Measurements from ENCODE around the gene KRTAP5-5.
"Not testable (repeated sequence)": the region's sequence is repeated elsewhere in the genome, so short reads cannot be mapped to it uniquely, and the experiment has no call there.

Gene KRTAP5-5

DNA sequence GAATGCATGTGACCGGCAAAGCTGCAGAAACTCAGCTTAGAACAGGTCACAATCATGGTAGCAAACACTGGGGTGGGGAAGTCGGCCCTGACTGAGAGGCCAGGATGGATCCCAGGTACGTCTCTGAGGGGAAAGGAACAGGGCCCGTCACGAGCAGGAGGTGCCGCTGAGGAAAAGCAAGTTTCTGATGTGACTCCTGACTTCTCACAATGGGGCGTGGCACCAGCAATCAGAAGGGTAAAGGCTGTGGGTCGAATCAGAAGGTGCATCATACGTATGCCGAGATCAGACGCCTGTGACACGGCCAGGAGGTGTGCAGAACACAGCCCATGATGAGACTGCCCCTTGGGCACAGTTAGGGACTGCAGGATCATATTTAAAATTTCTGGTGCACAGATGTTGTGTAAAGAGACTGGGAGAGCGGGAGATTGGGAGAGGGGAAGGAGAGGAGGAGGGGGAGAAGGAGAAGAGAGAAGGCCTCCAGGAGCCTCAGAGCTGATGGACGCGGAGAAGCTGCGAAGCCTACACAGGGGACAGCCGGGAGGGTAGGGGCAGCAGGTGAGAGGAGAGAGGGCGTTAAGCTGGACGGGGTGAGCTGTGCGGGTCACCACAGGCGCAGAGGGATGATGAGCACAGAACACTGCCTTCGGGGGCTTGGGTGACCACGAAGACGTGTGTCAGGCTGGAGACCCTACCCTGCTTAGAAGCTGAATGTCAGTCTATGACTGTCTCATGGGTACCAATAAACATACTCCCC lies 30.7 kb downstream of the KRTAP5-5 start:
- no peak for DNase-seq

- not testable (repeated sequence) for DNase-seq
These were observed 32.1 kb downstream of the KRTAP5-5 start for GRCh38 chr11:1661454-1662269.

DNA sequence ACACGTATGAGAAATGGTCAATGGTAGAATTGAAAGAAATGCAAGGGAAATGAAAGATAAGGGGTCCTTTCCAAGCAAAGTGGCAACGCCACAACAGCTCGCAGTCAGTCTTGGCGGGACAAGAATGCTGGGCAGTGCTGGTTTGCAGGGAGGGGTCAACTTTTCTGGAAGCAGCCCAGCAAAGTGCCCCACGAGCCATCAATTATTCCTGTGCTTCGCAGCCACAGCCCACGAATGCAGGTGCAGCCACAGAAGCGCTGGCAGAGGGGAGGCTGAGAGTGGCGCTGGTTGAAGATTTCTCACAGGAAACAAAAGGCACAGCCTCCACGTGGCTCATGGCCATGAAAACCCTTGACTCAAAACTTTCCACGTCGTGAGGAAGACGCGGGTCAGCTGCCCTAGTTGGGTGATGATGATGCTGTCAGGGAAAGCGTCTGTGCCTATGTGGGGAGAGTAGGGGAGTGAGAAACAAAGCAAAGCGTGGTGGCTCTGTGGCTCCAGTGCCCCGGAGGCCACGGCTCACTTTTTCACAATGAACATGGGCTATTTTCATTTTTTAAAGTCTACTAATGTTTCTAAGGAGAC lies 33.2 kb downstream of the KRTAP5-5 start:
- not testable (repeated sequence) for DNase-seq

DNA sequence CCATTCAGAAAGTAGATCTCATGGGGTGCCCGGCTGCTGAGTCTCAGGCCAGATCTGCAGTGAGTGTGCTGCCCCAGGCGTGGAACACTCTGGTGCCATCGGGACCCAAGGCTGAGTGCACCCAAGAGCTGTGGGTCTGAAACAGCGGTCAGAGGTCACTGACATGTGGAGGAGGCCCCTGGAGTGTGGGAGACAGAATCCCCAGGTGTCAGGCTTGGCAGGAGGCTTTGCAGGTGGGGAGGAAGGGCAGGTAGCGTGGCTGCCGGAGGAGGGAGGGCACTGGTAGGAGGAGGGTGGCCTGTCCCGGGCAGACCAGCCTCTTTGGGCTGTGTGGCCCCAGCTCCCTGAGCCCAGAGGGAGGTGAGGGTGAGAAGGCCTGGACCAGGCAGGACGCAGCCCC lies 35.7 kb downstream of the KRTAP5-5 start:
- no peak for DNase-seq

DNA sequence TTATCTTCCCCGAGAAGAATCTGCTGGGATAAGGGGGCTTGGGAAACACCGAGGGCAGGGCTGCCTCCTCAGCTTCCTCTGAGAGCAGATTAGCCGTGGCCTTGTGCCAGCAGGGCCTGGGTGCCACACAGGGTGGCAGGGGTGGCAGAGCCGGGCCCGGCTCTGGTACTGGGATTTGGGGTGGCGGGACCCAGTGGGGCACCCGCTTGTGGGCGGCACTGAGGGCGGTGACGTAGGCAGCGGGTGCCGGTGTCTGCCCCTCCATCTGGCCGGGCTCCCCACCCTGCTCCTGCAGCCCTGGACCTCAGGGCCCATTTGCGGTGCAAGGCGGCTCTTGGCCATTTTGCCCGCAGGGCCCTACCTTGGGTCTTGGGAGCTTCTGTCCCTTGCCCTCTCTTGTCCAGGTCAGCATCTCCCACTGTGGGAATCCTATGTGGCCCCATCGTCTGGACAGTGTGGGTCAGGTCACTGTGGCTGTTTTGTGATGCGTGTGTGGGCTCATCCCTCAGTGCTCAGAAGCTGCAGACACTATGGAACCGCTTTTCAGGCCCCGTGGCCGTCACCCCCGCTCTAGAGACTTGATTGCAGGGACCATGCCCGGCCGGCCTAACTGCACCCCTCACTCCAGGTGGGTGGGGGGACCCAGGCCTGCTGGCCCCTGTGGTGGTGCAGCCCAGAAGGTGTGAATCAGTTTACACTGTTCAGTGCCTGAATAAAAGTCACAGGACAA lies 37.7 kb downstream of the KRTAP5-5 start:
- DNase-seq, result no peak

- no peak for DNase-seq
These were observed 38.3 kb downstream of the KRTAP5-5 start for GRCh38 chr11:1667906-1668305.

DNA sequence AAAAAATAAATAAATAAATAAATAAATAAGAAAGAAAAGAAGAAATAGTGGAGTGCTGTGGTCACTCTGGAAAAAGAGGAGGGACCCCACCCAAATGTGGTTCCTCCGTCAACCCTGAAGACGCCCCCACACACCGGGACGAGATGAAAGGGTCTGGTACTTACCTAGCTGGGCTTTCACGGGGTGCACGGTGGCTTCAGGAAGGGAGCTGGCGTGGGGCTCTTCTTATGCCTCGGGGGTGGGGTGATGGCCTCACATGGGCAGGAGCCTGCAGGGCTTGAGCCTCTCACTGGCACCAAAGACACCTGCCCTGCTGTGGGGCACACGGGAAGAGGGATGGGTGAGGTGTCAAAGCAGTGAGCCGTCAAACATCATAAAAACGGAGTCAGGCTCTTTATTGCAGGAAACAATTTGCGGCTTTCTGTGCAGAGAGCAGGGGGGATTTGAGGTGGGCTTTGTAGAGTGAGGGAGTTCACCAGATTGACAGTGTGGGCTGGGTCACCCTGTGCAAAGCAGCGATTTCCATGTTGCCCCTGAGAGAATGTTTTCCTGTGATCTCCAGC lies 39.4 kb downstream of the KRTAP5-5 start:
- no peak for DNase-seq

DNA sequence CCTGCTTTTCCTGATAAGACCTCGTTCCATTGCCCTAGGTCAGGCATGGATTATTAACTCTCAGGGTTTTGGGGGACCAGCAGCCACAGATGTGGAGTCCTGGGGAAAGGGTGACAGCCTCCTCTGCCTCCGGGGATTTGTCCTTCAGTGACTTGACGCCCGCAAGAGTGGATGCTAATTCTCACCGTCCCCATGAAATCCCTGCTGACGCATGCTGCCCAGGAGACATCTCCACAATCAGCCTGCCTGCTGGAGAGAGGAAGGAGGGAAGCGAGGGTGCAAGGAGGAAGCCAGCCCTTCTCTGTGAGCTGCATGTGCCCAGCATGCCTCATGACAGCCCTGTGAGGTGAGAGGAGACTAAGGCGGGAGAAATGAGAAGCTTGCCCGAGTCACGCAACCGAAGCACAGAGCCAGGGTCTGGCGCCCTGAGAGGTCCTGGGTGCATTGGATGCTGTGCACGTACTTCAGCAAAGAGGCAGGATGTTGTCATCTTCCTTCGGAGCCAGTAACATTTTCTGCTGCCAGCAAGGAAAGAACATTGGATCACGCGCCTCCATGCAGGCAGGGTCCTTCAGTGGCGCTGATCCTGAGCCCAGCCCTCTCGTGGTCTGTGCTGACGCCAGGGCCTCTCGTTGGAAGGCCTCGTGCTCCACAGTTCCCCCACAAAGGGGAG lies 40.1 kb downstream of the KRTAP5-5 start:
- DNase-seq, result no peak

DNA sequence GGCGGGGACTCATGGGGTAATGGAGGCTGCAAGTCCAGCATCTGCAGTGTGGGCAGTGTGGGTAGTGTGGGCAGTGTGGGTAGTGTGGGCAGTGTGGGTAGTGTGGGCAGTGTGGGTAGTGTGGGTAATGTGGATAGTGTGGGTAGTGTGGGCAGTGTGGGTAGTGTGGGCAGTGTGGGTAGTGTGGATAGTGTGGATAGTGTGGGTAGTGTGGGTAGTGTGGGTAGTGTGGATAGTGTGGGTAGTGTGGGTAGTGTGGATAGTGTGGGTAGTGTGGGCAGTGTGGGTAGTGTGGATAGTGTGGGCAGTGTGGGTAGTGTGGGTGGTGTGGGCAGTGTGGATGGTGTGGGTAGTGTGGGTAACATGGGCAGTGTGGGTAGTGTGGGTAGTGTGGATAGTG lies 40.9 kb downstream of the KRTAP5-5 start:
- not testable (repeated sequence) for DNase-seq

DNA sequence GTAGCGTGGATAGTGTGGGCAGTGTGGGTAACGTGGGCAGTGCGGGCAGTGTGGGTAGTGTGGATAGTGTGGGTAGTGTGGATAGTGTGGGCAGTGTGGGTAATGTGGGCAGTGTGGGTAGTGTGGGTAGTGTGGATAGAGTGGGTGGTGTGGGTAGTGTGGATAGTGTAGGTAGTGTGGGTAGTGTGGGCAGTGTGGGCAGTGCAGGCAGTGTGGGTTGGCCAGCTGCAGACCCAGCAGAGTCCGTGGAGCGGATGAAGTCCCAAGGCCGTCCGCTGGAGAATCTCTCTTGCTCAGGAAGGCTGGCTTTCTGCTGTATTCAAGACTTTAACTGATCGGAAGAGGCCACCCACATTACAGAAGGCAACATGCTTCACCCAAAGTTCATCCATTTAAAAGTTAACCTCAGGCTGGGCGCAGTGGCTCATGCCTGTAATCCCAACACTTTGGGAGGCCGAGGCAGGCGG lies 41.4 kb downstream of the KRTAP5-5 start:
- DNase-seq, result no peak

GRCh38 chr11:1671658-1672057 lies 42.1 kb downstream of the KRTAP5-5 start:
- DNase-seq, result no peak

DNA sequence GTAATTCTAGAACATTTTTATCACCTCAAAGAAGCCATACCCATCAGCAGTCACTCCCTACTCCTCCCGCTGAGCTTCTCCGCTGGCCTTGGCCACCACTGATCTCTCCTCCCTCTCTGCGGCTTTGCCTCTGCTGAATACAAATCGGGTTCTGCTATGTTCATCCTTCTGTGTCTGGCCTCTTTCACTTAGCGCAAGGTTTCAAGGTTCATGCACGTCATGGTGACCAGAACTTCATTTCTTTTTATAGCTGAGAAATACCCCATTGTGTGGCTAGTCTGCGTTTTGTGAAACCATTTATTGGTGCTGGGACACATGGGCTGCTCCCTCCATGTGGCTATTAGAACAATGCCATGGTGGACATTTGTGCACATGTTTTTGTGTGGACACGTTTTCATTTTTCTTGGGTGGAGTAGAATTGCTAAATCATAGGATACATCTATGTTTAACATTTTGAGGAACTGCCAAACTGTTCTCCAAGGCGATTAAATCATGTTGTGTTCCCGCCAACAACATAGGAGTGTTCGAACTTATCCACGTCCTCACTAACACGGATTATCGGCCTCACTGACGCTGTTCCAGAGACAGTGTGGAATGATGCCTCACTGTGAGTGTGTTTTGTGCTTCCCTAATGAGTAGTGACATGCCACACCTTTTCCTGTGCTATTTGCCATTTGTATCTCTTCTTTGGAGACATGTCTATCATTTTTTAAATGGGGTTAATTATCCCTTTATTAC lies 43.2 kb downstream of the KRTAP5-5 start:
- no peak for DNase-seq

GRCh38 chr11:1673446-1674172 lies 44.0 kb downstream of the KRTAP5-5 start:
- no peak for DNase-seq

DNA sequence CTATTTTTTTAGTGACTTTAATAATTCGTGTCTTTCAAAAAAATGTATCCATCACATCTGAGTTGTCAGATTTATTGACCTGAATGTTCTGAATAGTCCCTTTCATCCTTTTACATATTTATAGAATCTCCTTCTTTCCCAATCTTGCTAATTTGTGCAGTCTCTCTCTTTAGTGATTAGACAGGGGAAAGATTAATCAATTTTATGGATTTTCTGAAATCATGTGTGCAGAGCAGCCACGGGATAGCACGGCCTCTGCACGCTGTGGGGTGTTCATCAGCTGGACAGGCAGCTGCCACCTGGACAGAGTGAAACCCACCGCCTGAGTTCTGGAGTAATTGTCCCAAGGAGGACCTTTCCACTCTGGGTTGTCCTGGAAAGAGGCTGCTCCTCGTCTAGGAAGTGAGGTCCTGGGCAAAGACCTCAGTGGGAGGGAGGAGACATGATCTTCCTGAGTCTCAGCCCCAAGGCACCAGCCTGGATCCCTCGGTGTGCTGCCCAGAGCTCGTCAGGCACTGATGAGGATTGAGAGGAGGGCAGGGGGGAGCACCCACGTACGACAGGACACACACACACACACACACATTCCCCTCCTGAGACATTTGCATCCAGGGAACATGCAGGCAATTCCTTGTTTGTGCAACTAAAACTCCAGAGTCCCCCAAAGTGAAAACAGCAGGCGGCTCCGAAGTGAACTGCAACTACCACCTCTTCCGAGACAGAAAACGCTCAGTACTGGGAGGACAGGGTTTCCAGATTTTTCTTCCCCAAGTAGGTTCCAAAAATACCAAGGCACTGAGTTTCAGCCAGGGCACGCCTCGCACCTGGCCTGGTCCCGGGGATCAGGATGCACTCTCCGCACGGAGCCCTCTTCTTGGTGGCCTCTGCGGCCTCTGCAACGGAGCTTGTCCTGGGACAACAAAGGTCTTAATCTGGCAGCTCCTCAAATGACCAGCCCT lies 44.9 kb downstream of the KRTAP5-5 start:
- no peak for DNase-seq

DNA sequence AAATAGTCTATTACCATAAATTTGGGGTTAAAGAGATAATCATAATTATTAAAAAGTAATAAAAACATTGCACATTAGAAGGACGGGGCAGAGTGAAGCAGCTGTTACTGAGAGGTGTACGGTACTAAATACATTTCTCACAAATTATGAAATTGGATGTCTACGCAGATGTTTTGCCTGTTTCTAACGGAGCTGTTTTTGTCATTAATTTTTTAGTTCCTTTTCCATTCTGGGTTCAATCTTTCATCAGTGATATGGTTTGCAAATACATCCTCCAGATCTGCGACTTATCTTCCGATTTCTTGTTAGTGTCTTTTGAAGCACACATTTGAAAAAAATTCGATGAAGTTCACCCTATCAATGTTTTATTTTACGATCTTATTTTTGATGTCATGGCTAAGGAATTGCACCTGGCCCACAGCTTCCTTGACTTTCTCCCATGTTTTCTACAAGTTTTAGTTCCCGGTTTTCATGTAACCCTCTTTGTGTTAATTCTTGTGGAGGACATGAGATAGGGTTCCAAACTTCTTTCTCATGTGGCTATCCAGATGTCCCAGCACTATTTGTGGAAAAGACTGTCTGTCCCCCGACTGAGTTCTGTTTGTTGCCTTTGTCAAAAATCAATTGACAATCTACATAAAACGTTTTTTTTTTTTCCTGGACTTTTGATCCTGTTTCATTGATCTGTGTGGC lies 46.1 kb downstream of the KRTAP5-5 start:
- DNase-seq, result no peak

DNA sequence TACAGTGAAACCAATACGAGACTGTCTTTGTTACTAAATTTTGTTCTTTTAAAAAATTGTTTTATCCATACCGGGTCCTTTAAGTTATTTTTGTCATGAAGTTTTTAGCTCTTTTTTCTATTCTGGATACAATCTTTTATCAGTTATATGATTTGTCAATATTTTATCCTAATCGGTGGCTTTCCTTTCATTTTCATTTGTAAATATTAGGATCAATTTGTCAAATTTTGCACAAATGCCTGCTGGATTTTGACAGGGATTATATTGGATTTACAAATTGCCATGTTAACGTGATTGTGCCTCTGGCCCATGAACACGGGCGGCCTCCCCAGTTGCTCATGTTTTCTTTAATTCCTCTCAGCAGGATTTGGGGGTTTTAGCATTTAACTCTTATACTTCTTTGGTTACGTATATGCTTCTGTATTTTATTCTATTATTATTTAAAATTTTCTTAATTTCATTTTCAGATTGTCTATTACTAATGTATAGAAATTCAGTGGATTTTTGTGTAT lies 46.7 kb downstream of the KRTAP5-5 start:
- no peak for DNase-seq

GRCh38 chr11:1679881-1680280 lies 50.3 kb downstream of the KRTAP5-5 start:
- DNase-seq, result no peak
